MM.1S (cell line): ENCODE data around the gene RASAL1.

Experiments used
- DNase-seq: peaks from one replicate; pipeline ENCODE4 v3.0.0-alpha.2; 2015
- H2AFZ ChIP-seq: fragments of 300-600 bp; sonication (generic); 2 replicates; pipeline ENCODE4 v1.6.0; 2016; ENCODE audit warnings: antibody characterized with exemption, low read length
- H3F3A ChIP-seq: fragments of 300-600 bp; sonication (generic); 2 replicates; pipeline ENCODE4 v1.6.1; 2016; ENCODE audit warnings: mild to moderate bottlenecking, antibody characterized with exemption, low read length, moderate library complexity, mixed read lengths; ENCODE audit not compliant: insufficient read depth
- H3K27ac ChIP-seq: fragments of 300-600 bp; sonication (generic); 2 replicates; pipeline ENCODE4 v1.5.1; 2016; ENCODE audit warnings: mild to moderate bottlenecking, low read length
- H3K27me3 ChIP-seq: fragments of 300-600 bp; sonication (generic); replicated peaks from 2 replicates; pipeline ENCODE4 v1.6.0; 2016; ENCODE audit warnings: low read length; ENCODE audit not compliant: insufficient read depth
- H3K36me3 ChIP-seq: fragments of 300-600 bp; sonication (generic); replicated peaks from 2 replicates; pipeline ENCODE4 v1.6.1; 2016; ENCODE audit warnings: mild to moderate bottlenecking, low read length, mixed read lengths; ENCODE audit not compliant: insufficient read depth
- H3K4me1 ChIP-seq: fragments of 300-600 bp; sonication (generic); 2 replicates; pipeline ENCODE4 v1.6.1; 2016; ENCODE audit warnings: low read length, mixed read lengths
- H3K4me2 ChIP-seq: fragments of 300-600 bp; sonication (generic); 2 replicates; pipeline ENCODE4 v1.6.0; 2016; ENCODE audit warnings: low read depth, low read length
- H3K4me3 ChIP-seq: fragments of 300-600 bp; sonication (generic); 2 replicates; pipeline ENCODE4 v1.5.1; 2016; ENCODE audit warnings: low read length, mixed read lengths
- H3K79me2 ChIP-seq: fragments of 300-600 bp; sonication (generic); 2 replicates; pipeline ENCODE4 v1.6.1; 2016; ENCODE audit warnings: mixed run types, low read length, mixed read lengths
- H3K9ac ChIP-seq: fragments of 300-600 bp; sonication (generic); 2 replicates; pipeline ENCODE4 v1.6.1; 2016; ENCODE audit warnings: low read length, mixed read lengths
- H3K9me2 ChIP-seq: fragments of 300-600 bp; sonication (generic); replicated peaks from 2 replicates; pipeline ENCODE4 v1.6.1; 2016; ENCODE audit warnings: mild to moderate bottlenecking, low read length, mixed read lengths; ENCODE audit not compliant: insufficient read depth
- H3K9me3 ChIP-seq: fragments of 300-600 bp; sonication (generic); replicated peaks from 2 replicates; pipeline ENCODE4 v1.6.1; 2016; ENCODE audit warnings: mild to moderate bottlenecking, low read length, mixed read lengths; ENCODE audit not compliant: insufficient read depth
- H4K20me1 ChIP-seq: fragments of 300-600 bp; sonication (generic); 2 replicates; pipeline ENCODE4 v1.6.1; 2016; ENCODE audit warnings: mild to moderate bottlenecking, low read length, moderate library complexity, mixed read lengths; ENCODE audit not compliant: insufficient read depth
- CTCF ChIP-seq: fragments of 300-600 bp; sonication (generic); IDR thresholded peaks from 2 replicates; pipeline ENCODE4 v1.5.1; 2016; ENCODE audit warnings: antibody characterized with exemption, low read length, mixed read lengths
- EZH2 ChIP-seq: fragments of 300-600 bp; sonication (generic); optimal IDR thresholded peaks from 2 replicates; pipeline ENCODE3; 2017; ENCODE audit warnings: low read depth, mild to moderate bottlenecking, antibody characterized with exemption, low read length, mixed read lengths
- EZH2phosphoT487 ChIP-seq: fragments of 300-600 bp; sonication (generic); IDR thresholded peaks from 2 replicates; pipeline ENCODE4 v1.6.1; 2018; ENCODE audit warnings: antibody characterized with exemption, low read length

The RASAL1 gene

GRCh38 chr12:113095405-113095804 lies 40.2 kb downstream of the RASAL1 start:
- H3K36me3 ChIP-seq: no peaks in the 10 kb centered on the region
- H3F3A ChIP-seq: no peaks in the 10 kb centered on the region
- no peak overlapping the region for H2AFZ ChIP-seq
- TF ChIP-seq EZH2: no peak
- no peak for TF ChIP-seq CTCF
- TF ChIP-seq EZH2phosphoT487: no peak
- H3K9ac ChIP-seq: no peak overlapping the region
- H3K79me2 ChIP-seq: no peaks in the 10 kb centered on the region
- no peak overlapping the region for H3K4me2 ChIP-seq
- no peak overlapping the region for H3K4me3 ChIP-seq
- no peaks in the 10 kb centered on the region for H3K27me3 ChIP-seq
- H4K20me1 ChIP-seq: no peaks in the 10 kb centered on the region
- no peak for DNase-seq
- no peak overlapping the region for H3K27ac ChIP-seq
- H3K9me2 ChIP-seq: no peaks in the 10 kb centered on the region
- no peaks in the 10 kb centered on the region for H3K9me3 ChIP-seq
- no peaks in the 10 kb centered on the region for H3K4me1 ChIP-seq

GRCh38 chr12:113094738-113095137 lies 40.8 kb downstream of the RASAL1 start:
- no peaks in the 10 kb centered on the region for H3F3A ChIP-seq

GRCh38 chr12:113093409-113094101 lies 42.0 kb downstream of the RASAL1 start:
- no peak overlapping the region for H3K27ac ChIP-seq
- no peak overlapping the region for H3K4me3 ChIP-seq
- no peak overlapping the region for H3K9ac ChIP-seq
- TF ChIP-seq CTCF (no peak), EZH2phosphoT487 (no peak), EZH2 (no peak)
- no peaks in the 10 kb centered on the region for H3K27me3 ChIP-seq
- no peaks in the 10 kb centered on the region for H3K9me3 ChIP-seq
- no peaks in the 10 kb centered on the region for H4K20me1 ChIP-seq
- no peaks in the 10 kb centered on the region for H3K79me2 ChIP-seq
- no peaks in the 10 kb centered on the region for H3K9me2 ChIP-seq
- no peaks in the 10 kb centered on the region for H3K4me1 ChIP-seq
- H3K4me2 ChIP-seq: no peak overlapping the region
- DNase-seq: no peak
- no peak overlapping the region for H2AFZ ChIP-seq
- H3F3A ChIP-seq: no peaks in the 10 kb centered on the region
- no peaks in the 10 kb centered on the region for H3K36me3 ChIP-seq

More at GRCh38 chr12:113094738-113095137, 40.8 kb downstream of the RASAL1 start:
- H4K20me1 ChIP-seq: no peaks in the 10 kb centered on the region
- H3K9me2 ChIP-seq: no peaks in the 10 kb centered on the region
- no peak for TF ChIP-seq CTCF
- TF ChIP-seq EZH2phosphoT487: no peak
- TF ChIP-seq EZH2: no peak
- H3K9ac ChIP-seq: no peak overlapping the region
- H3K27ac ChIP-seq: no peak overlapping the region
- H3K4me2 ChIP-seq: no peak overlapping the region
- no peaks in the 10 kb centered on the region for H3K36me3 ChIP-seq
- no peak overlapping the region for H3K4me3 ChIP-seq
- no peaks in the 10 kb centered on the region for H3K9me3 ChIP-seq
- H3K79me2 ChIP-seq: no peaks in the 10 kb centered on the region
- H2AFZ ChIP-seq: no peak overlapping the region
- H3K27me3 ChIP-seq: no peaks in the 10 kb centered on the region
- no peaks in the 10 kb centered on the region for H3K4me1 ChIP-seq
- no peak for DNase-seq
